Right renal pelvis (tissue), 4 donors: ENCODE data around the gene EXOC2. TPM values are rescaled to one million over a fixed set of nuclear protein-coding genes. Genes with fewer than 3 reads are reported as not detected.

ENCODE experiments used
- polyA plus RNA-seq, 4 donors: library from polyadenylated mRNA; unstranded; fragments of 120-200 nt; gene quantifications; one replicate each; pipeline ENCODE4 v1.2.1, GENCODE V29; 2013; ENCODE audit not compliant: insufficient read length in 4 of 4

The EXOC2 gene
- polyA plus RNA-seq, 4 donors: 22.3 to 26.1 (median 24.8) TPM

Other genes starting within 250 kb of the EXOC2 start
- under 1 TPM in 1 of 4 donors, not detected in 3; 0.22 TPM for gene HUS1B, start 36.0 kb downstream of the EXOC2 start, polyA plus RNA-seq